ENCODE measurements around the gene KIAA0513. TPM values are rescaled to one million over a fixed set of nuclear protein-coding genes. Genes with fewer than 3 reads are reported as not detected.

The KIAA0513 gene
- total RNA-seq, 1 experiment from 2014 or later = 6.6 TPM

DNA sequence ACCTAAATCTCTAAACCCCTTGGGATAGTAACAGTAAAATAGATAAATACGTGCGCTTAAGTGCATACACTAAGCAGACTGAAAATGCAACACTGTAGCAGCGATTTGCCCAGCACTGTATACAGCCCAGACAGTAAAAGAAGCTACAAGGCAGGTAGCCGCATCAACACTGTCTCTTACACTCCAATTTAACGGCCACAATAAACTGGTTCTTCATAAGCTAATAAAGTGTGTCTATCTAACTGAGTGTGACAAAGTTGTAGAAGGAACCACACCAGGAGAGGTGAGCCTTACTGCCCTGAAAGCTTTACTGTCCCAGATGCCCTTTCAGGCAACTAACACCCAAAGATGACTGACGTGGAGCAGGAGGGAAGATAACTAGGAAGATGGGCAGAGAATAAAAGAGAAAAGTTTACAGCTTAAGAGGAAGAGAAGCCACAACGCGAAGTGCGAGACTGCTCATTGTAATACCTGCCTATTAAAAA, 17.1 kb upstream of the KIAA0513 start:
- CTCF ChIA-PET = interaction anchor here (0.9 kb wide), 1 partner anchor 105 kb away, joined by 3 read pairs; no protein-coding TSS in a partner anchor
- Histone ChIP-seq H3K79me2 (ENCODE audit: insufficient read depth, low read length) (peaks cover 55% of the 10 kb centered on the region), H3K4me1 (ENCODE audit: control insufficient read depth in 1 of 2, insufficient read depth in 2 of 2, low read length in 2 of 2) (peaks cover 9 to 14% of the 10 kb centered on the region in 2 experiments; a peak in 3 of 4 replicates), H3K4me3 (replicated peaks in 1 of 2; ENCODE audit: low read depth in 1 of 2, low read length in 2 of 2) (peak overlapping the region; percentile 65 to 78), H3K4me2 (ENCODE audit: low read length) (peak overlapping the region; percentile 92), H2AFZ (ENCODE audit: low read depth, low read length, poor library complexity, severe bottlenecking) (no peak overlapping the region), H3K9ac (ENCODE audit: low read length) (peak overlapping the region; percentile 85), H3K9me2 (ENCODE audit: insufficient read depth) (no peaks in the 10 kb centered on the region), H3K9me3 (ENCODE audit: control insufficient read depth in 1 of 2, insufficient read depth in 1 of 2, low read depth in 1 of 2, low read length in 2 of 2) (no peaks in the 10 kb centered on the region), H3K36me3 (ENCODE audit: control insufficient read depth in 1 of 2, insufficient read depth in 2 of 2, low read length in 2 of 2) (no peaks in the 10 kb centered on the region), H3K27me3 (ENCODE audit: insufficient read depth, low read length) (no peaks in the 10 kb centered on the region), H4K20me1 (ENCODE audit: insufficient read depth) (peaks cover 4% of the 10 kb centered on the region; the same call in 1 of the 2 replicates), H3K27ac (ENCODE audit: low read depth, low read length) (peak overlapping the region; percentile 93)
- ATAC-seq (no peak), DNase-seq (ENCODE audit: low read depth, low spot score) (no peak)
- RAD21 ChIA-PET (ENCODE audit: low non-redundant PET in 1 of 2, low total read pairs in 2 of 2, uncharacterized antibody in 2 of 2, unreplicated experiment in 2 of 2) = no interaction called here
- TF ChIP-seq EZH2phosphoT487 (IDR thresholded peaks at IDR 0.05; ENCODE audit: borderline replicate concordance) (no peak), RAD21 (IDR thresholded peaks at IDR 0.05; ENCODE audit: low read depth) (no peak), POLR2A (IDR thresholded peaks at IDR 0.05; ENCODE audit: borderline replicate concordance, extremely low read depth, insufficient read depth, insufficient read length) (no peak), SRF (IDR thresholded peaks at IDR 0.05; ENCODE audit: low read depth) (no peak), EGR1 (IDR thresholded peaks at IDR 0.05; ENCODE audit: low read depth) (no peak), FOSL1 (IDR thresholded peaks at IDR 0.05; ENCODE audit: low read depth) (no peak), CEBPB (IDR thresholded peaks at IDR 0.05; ENCODE audit: low read depth) (no peak), EZH2 (IDR thresholded peaks at IDR 0.05) (no peak), ELF1 (IDR thresholded peaks at IDR 0.05; ENCODE audit: borderline replicate concordance, low read depth) (no peak), TCF7L2 (IDR thresholded peaks at IDR 0.05; ENCODE audit: borderline replicate concordance, extremely low read depth, insufficient read depth, insufficient read length) (no peak), CBX3 (IDR thresholded peaks at IDR 0.05; ENCODE audit: low read depth) (no peak)
- TF ChIP-seq, protein P1, sequence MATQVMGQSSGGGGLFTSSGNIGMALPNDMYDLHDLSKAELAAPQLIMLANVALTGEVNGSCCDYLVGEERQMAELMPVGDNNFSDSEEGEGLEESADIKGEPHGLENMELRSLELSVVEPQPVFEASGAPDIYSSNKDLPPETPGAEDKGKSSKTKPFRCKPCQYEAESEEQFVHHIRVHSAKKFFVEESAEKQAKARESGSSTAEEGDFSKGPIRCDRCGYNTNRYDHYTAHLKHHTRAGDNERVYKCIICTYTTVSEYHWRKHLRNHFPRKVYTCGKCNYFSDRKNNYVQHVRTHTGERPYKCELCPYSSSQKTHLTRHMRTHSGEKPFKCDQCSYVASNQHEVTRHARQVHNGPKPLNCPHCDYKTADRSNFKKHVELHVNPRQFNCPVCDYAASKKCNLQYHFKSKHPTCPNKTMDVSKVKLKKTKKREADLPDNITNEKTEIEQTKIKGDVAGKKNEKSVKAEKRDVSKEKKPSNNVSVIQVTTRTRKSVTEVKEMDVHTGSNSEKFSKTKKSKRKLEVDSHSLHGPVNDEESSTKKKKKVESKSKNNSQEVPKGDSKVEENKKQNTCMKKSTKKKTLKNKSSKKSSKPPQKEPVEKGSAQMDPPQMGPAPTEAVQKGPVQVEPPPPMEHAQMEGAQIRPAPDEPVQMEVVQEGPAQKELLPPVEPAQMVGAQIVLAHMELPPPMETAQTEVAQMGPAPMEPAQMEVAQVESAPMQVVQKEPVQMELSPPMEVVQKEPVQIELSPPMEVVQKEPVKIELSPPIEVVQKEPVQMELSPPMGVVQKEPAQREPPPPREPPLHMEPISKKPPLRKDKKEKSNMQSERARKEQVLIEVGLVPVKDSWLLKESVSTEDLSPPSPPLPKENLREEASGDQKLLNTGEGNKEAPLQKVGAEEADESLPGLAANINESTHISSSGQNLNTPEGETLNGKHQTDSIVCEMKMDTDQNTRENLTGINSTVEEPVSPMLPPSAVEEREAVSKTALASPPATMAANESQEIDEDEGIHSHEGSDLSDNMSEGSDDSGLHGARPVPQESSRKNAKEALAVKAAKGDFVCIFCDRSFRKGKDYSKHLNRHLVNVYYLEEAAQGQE (IDR thresholded peaks at IDR 0.05; ENCODE audit: low read depth) = no peak
- TF ChIP-seq, protein P2, sequence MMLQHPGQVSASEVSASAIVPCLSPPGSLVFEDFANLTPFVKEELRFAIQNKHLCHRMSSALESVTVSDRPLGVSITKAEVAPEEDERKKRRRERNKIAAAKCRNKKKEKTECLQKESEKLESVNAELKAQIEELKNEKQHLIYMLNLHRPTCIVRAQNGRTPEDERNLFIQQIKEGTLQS (IDR thresholded peaks at IDR 0.05) = no peak
- TF ChIP-seq, protein P3, sequence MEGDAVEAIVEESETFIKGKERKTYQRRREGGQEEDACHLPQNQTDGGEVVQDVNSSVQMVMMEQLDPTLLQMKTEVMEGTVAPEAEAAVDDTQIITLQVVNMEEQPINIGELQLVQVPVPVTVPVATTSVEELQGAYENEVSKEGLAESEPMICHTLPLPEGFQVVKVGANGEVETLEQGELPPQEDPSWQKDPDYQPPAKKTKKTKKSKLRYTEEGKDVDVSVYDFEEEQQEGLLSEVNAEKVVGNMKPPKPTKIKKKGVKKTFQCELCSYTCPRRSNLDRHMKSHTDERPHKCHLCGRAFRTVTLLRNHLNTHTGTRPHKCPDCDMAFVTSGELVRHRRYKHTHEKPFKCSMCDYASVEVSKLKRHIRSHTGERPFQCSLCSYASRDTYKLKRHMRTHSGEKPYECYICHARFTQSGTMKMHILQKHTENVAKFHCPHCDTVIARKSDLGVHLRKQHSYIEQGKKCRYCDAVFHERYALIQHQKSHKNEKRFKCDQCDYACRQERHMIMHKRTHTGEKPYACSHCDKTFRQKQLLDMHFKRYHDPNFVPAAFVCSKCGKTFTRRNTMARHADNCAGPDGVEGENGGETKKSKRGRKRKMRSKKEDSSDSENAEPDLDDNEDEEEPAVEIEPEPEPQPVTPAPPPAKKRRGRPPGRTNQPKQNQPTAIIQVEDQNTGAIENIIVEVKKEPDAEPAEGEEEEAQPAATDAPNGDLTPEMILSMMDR (IDR thresholded peaks at IDR 0.05 in 2 of 3, conservative IDR thresholded peaks at IDR 0.05 in 1 of 3; ENCODE audit: borderline replicate concordance in 1 of 3, insufficient read depth in 1 of 3, low read depth in 2 of 3, low read length in 2 of 3) = no peak
- TF ChIP-seq, protein P4, sequence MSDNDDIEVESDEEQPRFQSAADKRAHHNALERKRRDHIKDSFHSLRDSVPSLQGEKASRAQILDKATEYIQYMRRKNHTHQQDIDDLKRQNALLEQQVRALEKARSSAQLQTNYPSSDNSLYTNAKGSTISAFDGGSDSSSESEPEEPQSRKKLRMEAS (IDR thresholded peaks at IDR 0.05) = no peak
- TF ChIP-seq, protein P5, sequence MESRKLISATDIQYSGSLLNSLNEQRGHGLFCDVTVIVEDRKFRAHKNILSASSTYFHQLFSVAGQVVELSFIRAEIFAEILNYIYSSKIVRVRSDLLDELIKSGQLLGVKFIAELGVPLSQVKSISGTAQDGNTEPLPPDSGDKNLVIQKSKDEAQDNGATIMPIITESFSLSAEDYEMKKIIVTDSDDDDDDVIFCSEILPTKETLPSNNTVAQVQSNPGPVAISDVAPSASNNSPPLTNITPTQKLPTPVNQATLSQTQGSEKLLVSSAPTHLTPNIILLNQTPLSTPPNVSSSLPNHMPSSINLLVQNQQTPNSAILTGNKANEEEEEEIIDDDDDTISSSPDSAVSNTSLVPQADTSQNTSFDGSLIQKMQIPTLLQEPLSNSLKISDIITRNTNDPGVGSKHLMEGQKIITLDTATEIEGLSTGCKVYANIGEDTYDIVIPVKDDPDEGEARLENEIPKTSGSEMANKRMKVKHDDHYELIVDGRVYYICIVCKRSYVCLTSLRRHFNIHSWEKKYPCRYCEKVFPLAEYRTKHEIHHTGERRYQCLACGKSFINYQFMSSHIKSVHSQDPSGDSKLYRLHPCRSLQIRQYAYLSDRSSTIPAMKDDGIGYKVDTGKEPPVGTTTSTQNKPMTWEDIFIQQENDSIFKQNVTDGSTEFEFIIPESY (IDR thresholded peaks at IDR 0.05; ENCODE audit: extremely low read depth, insufficient replicate concordance, low read length) = no peak
- POLR2A ChIA-PET = interaction anchor here (0.7 to 3.2 kb wide), 3 partner anchors 9 to 23 kb away, joined by 3 to 17 read pairs (median 3); partner anchors contain the start of gene KIAA0513
- BruUV-seq (replicated peaks) = no TSS peak
- intact Hi-C loops (cut with micrococcal nuclease) = loop anchor here (2.0 kb wide), 1 partner anchor 76 kb away; no protein-coding TSS in a partner anchor
